HepG2 (cell line): ENCODE measurements around the gene ZNF213. TPM values are rescaled to one million over a fixed set of nuclear protein-coding genes. Genes with fewer than 3 reads are reported as not detected.

Experiments used
- AKAP8 ChIP-seq: sonication (generic); formaldehyde crosslinking; IDR thresholded peaks from 2 replicates; pipeline ENCODE4 v1.5.1; 2020; ENCODE audit warnings: mild to moderate bottlenecking, missing genetic modification reagents
- ARID4A ChIP-seq: sonication (generic); formaldehyde crosslinking; IDR thresholded peaks from 2 replicates; pipeline ENCODE4 v1.5.0; 2020; ENCODE audit warnings: mild to moderate bottlenecking, missing genetic modification reagents, borderline replicate concordance
- DNMT1 ChIP-seq: sonication (generic); formaldehyde crosslinking; IDR thresholded peaks from 2 replicates; pipeline ENCODE4 v1.5.1; 2020; ENCODE audit warnings: mild to moderate bottlenecking, missing genetic modification reagents
- DNMT3B ChIP-seq: conservative IDR thresholded peaks from 2 replicates; pipeline ENCODE4 v1.6.1; 2016; ENCODE audit warnings: missing biosample characterization, control low read depth
- FOXK2 ChIP-seq: fragments of 450-650 bp; IDR thresholded peaks from 2 replicates; pipeline ENCODE4 v1.6.1; 2016
- IKZF4 ChIP-seq: sonication (generic); formaldehyde crosslinking; IDR thresholded peaks from 2 replicates; pipeline ENCODE4 v1.5.1; 2020; ENCODE audit warnings: borderline replicate concordance, mild to moderate bottlenecking, low read depth, missing genetic modification reagents; ENCODE audit errors: not compliant biosample characterization
- MXD1 ChIP-seq: sonication (generic); formaldehyde crosslinking; IDR thresholded peaks from 2 replicates; pipeline ENCODE4 v1.4.0; 2020; ENCODE audit warnings: mild to moderate bottlenecking, missing genetic modification reagents
- NFATC3 ChIP-seq: sonication (generic); formaldehyde crosslinking; IDR thresholded peaks from 2 replicates; pipeline ENCODE4 v1.5.1; 2020; ENCODE audit warnings: mild to moderate bottlenecking, missing genetic modification reagents
- NFE2 ChIP-seq: sonication (generic); formaldehyde crosslinking; IDR thresholded peaks from 2 replicates; pipeline ENCODE4 v1.4.0; 2020; ENCODE audit warnings: missing genetic modification reagents
- PRMT3 ChIP-seq: sonication (generic); formaldehyde crosslinking; IDR thresholded peaks from 2 replicates; pipeline ENCODE4 v1.8.1; 2022; ENCODE audit warnings: low read depth, mild to moderate bottlenecking, moderate library complexity, missing genetic modification reagents, borderline replicate concordance
- PTBP1 ChIP-seq: fragments of 200-400 bp; formaldehyde crosslinking; IDR thresholded peaks from 2 replicates; pipeline ENCODE4 v1.6.1; 2018; ENCODE audit warnings: low read length, low read depth; ENCODE audit not compliant: poor library complexity, severe bottlenecking
- RELA ChIP-seq: sonication (generic); formaldehyde crosslinking; IDR thresholded peaks from 2 replicates; pipeline ENCODE4 v1.4.0; 2020; ENCODE audit warnings: missing genetic modification reagents
- TFAP4 ChIP-seq: sonication (generic); IDR thresholded peaks from 2 replicates; pipeline ENCODE4 v1.6.1; 2016; ENCODE audit warnings: low read depth, borderline replicate concordance
- ZBTB20 ChIP-seq: sonication (generic); formaldehyde crosslinking; IDR thresholded peaks from 2 replicates; pipeline ENCODE4 v1.8.1; 2023; ENCODE audit warnings: missing genetic modification reagents, low read depth, mild to moderate bottlenecking, borderline replicate concordance
- ZFY ChIP-seq: sonication (generic); formaldehyde crosslinking; IDR thresholded peaks from 2 replicates; pipeline ENCODE4 v1.4.0; 2020; ENCODE audit warnings: missing genetic modification reagents
- ZNF33B ChIP-seq: sonication (generic); formaldehyde crosslinking; IDR thresholded peaks from 2 replicates; pipeline ENCODE4 v1.5.1; 2020; ENCODE audit warnings: mild to moderate bottlenecking, missing genetic modification reagents
- ZNF660 ChIP-seq: sonication (generic); formaldehyde crosslinking; IDR thresholded peaks from 2 replicates; pipeline ENCODE4 v1.5.1; 2020; ENCODE audit warnings: mild to moderate bottlenecking, low read depth, missing genetic modification reagents, borderline replicate concordance
- ZNF777 ChIP-seq: sonication (generic); formaldehyde crosslinking; IDR thresholded peaks from 2 replicates; pipeline ENCODE4 v1.4.0; 2020; ENCODE audit warnings: missing genetic modification reagents
- ZNF816 ChIP-seq: sonication (generic); formaldehyde crosslinking; IDR thresholded peaks from 2 replicates; pipeline ENCODE4 v1.8.0; 2022; ENCODE audit warnings: missing genetic modification reagents, mild to moderate bottlenecking, borderline replicate concordance
- ZSCAN22 ChIP-seq: sonication (generic); formaldehyde crosslinking; IDR thresholded peaks from 2 replicates; pipeline ENCODE4 v1.4.0; 2020; ENCODE audit warnings: mild to moderate bottlenecking, missing genetic modification reagents
- polyA plus RNA-seq, 8 experiments: library from polyadenylated mRNA; depleted of rRNA in 3 of 8; stranded (reverse) in 7 of 8; unstranded in 1 of 8; fragments of >200 nt; fragmentation: Illumina TruSeq in 4 of 8; extraction: Trizol in 4 of 8; gene quantifications; 2 replicates each; pipeline versions ENCODE4 v1.2.1 to v1.2.3, GENCODE V29; 2011 to 2016; ENCODE audit warnings: low read depth in 4 of 8, missing spikeins in 1 of 8, mixed read lengths in 1 of 8; ENCODE audit not compliant: insufficient read depth in 1 of 8
- total RNA-seq, 5 experiments: library from RNA; depleted of rRNA; stranded (reverse); fragments of >200 nt; fragmentation: Illumina TruSeq; extraction: Trizol; gene quantifications; 2 replicates each; pipeline ENCODE4 v1.2.3, GENCODE V29; 2016; ENCODE audit warnings: low read depth in 1 of 5
- TF ChIP-seq, protein P1 (sequence below): sonication (generic); formaldehyde crosslinking; IDR thresholded peaks from 2 replicates; pipeline ENCODE4 v1.5.0; 2020; ENCODE audit warnings: mild to moderate bottlenecking, missing genetic modification reagents

ZNF213 gene
- total and polyA plus RNA-seq, 2 of the 13 experiments (the other 11 are each of a cell fraction or from before 2014, with no cell fraction given) = 0.59 to 0.97 TPM

- peak; percentile 14; the same call in 1 of the 2 replicates for TF ChIP-seq ZNF777
- peak; percentile 54; the same call in 1 of the 2 replicates for TF ChIP-seq ZFY
- TF ChIP-seq DNMT1 = peak; percentile 52; the same call in 1 of the 2 replicates
- TF ChIP-seq, protein P1, sequence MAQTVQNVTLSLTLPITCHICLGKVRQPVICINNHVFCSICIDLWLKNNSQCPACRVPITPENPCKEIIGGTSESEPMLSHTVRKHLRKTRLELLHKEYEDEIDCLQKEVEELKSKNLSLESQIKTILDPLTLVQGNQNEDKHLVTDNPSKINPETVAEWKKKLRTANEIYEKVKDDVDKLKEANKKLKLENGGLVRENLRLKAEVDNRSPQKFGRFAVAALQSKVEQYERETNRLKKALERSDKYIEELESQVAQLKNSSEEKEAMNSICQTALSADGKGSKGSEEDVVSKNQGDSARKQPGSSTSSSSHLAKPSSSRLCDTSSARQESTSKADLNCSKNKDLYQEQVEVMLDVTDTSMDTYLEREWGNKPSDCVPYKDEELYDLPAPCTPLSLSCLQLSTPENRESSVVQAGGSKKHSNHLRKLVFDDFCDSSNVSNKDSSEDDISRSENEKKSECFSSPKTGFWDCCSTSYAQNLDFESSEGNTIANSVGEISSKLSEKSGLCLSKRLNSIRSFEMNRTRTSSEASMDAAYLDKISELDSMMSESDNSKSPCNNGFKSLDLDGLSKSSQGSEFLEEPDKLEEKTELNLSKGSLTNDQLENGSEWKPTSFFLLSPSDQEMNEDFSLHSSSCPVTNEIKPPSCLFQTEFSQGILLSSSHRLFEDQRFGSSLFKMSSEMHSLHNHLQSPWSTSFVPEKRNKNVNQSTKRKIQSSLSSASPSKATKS (CRISPR knock-in tag) = no peak
- peak; percentile 70 for TF ChIP-seq PTBP1
- no peak for TF ChIP-seq DNMT3B (CRISPR knock-in tag)
- peak; percentile 24 for TF ChIP-seq IKZF4 (CRISPR knock-in tag)
- TF ChIP-seq ZNF660 (CRISPR knock-in tag) = no peak
- no peak; the same call in 1 of the 2 replicates for TF ChIP-seq ZSCAN22 (CRISPR knock-in tag)
- TF ChIP-seq NFE2 (CRISPR knock-in tag) = no peak
- TF ChIP-seq ARID4A = peak; percentile 92
- 0 out of 2 replicates have a peak, but pooled peaks have one; percentile 59 for TF ChIP-seq ZBTB20 (CRISPR knock-in tag)
- TF ChIP-seq RELA (CRISPR knock-in tag) = peak; percentile 45; the same call in 1 of the 2 replicates
- peak; percentile 68; the same call in 1 of the 2 replicates for TF ChIP-seq TFAP4
- peak; percentile 64; the same call in 1 of the 2 replicates for TF ChIP-seq NFATC3
- TF ChIP-seq PRMT3 = no peak
- peak; percentile 37; the same call in 1 of the 2 replicates for TF ChIP-seq AKAP8
- TF ChIP-seq ZNF816 (CRISPR knock-in tag) = no peak
- TF ChIP-seq MXD1 (CRISPR knock-in tag) = no peak; the same call in none of the 2 replicates
- TF ChIP-seq FOXK2 = no peak
- peak; percentile 81 for TF ChIP-seq ZNF33B (CRISPR knock-in tag)
Measured at GRCh38 chr16:3123986-3124886, 10.6 kb upstream of the ZNF213 start (continued).
